Activated naive CD4-positive, alpha-beta T cell treated with anti-CD3 and anti-CD28 coated beads, Interleukin-2, amount 50 U/mL, for 72 hours (primary cell): ENCODE data around the gene CNPY4. TPM values are rescaled to one million over a fixed set of nuclear protein-coding genes. Genes with fewer than 3 reads are reported as not detected.

Source experiments
- ATAC-seq, 2 donors: fragments of 150-1000 bp; cut with Tn5 transposase; 2 replicates each; pipeline ENCODE4 v1.10.0; 2021; ENCODE audit warnings: mild to moderate bottlenecking in 2 of 2, moderate library complexity in 2 of 2
- DNase-seq, 2 donors: peaks; one replicate each; pipeline ENCODE4 v3.0.0; 2021 to 2022; ENCODE audit warnings: low spot score in 2 of 2
- H3K27ac Mint-ChIP-seq, 2 donors: one replicate each; pipeline ENCODE4 v1.8.0; 2022; ENCODE audit warnings: mild to moderate bottlenecking in 2 of 2, mixed read lengths in 2 of 2
- H3K36me3 Mint-ChIP-seq, 2 donors: one replicate each; pipeline ENCODE4 v1.8.0; 2022; ENCODE audit warnings: mixed read lengths in 2 of 2
- H3K9me3 Mint-ChIP-seq, 2 donors: one replicate each; pipeline ENCODE4 v1.8.0; 2022; ENCODE audit warnings: mixed read lengths in 2 of 2
- total RNA-seq, 2 donors: library from RNA; stranded (reverse); gene quantifications; one replicate each; pipeline ENCODE4 v1.2.3, GENCODE V29; 2022

The CNPY4 gene
- total RNA-seq, 2 donors from 2014 or later, result 16.4 to 20.9 TPM

DNA sequence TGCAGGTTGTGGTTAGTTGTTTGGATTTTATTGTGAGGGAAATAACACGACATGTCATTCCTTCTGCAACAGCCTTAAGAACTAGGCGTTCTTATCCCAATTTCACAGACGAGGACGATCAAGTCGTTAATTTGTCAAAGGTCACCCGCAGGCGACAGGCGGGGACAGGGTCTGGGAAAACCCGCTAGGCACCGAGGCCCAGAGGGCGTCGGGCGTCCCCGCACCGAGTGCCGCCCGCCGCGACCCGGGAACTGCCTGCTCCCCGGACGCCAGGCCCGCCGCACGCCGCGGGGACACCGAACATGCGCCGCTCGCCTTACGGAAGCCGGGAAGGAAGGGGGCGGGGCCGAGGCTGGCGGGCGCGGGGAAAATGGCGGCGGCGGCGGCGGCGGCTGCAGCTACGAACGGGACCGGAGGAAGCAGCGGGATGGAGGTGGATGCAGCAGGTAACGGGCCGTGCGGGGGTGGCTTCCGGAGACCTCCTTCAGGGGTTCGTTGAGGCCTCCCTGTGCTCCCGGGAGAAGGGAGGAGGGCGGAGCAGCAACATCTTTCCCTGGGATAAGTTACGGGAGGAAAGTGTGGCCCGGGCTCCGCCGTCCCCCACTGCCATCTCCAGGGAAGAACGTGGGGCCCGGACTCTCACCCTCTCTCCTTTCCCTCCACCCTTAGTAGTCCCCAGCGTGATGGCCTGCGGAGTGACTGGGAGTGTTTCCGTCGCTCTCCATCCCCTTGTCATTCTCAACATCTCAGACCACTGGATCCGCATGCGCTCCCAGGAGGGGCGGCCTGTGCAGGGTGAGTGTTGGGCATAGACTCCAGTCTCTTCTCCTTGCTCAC lies 30.6 kb upstream of the CNPY4 start, which contains the start of gene COPS6:
COPS6 (plus strand) TSS at position 349 of the 837 bp plus-strand sequence; CDS start at position 371, 22 bp downstream.
- peak; percentile 67 to 68 for ATAC-seq
- peak; percentile 87 to 95 for DNase-seq
- Mint-ChIP-seq H3K9me3 (no peaks in the 10 kb centered on the region), H3K27ac (peak within 1 kb of the TSS; percentile 79 to 91), H3K36me3 (peaks cover 6 to 16% of the 10 kb centered on the region in 2 donors)

DNA sequence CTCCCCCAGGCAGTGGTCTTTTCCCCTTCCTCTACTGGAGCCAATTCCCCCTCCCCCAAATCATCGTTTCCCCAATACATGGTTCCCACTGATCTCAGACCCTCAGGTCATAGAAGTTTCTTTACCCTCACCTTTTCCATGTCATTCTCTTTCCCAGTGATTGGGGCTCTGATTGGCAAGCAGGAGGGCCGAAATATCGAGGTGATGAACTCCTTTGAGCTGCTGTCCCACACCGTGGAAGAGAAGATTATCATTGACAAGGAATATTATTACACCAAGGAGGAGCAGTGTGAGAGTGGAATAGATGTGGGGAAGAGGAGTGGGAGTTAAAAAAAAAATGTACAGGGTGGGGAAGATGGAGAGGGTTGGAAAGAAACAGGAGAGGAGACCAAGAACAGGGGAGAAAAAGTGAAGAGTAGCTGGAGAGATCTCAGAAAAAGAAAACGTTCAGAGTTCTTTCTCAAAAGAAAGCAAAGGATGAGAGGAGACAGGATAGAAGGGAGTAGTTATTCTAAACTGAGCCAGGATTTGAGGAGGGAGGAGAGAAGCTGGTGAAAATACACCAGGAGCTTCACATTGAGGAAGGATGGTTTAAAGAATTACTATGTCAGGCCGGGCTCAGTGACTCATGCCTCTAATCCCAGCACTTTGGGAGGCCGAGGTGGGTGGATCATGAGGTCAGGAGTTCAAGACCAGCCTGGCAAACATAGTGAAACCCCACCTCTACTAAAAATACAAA lies 29.8 kb upstream of the CNPY4 start:
- Mint-ChIP-seq H3K36me3 (peaks cover 10 to 18% of the 10 kb centered on the region in 2 donors), H3K27ac (peak overlapping the region; percentile 79 to 91), H3K9me3 (no peaks in the 10 kb centered on the region)
- DNase-seq, result no peak
- no peak for ATAC-seq

DNA sequence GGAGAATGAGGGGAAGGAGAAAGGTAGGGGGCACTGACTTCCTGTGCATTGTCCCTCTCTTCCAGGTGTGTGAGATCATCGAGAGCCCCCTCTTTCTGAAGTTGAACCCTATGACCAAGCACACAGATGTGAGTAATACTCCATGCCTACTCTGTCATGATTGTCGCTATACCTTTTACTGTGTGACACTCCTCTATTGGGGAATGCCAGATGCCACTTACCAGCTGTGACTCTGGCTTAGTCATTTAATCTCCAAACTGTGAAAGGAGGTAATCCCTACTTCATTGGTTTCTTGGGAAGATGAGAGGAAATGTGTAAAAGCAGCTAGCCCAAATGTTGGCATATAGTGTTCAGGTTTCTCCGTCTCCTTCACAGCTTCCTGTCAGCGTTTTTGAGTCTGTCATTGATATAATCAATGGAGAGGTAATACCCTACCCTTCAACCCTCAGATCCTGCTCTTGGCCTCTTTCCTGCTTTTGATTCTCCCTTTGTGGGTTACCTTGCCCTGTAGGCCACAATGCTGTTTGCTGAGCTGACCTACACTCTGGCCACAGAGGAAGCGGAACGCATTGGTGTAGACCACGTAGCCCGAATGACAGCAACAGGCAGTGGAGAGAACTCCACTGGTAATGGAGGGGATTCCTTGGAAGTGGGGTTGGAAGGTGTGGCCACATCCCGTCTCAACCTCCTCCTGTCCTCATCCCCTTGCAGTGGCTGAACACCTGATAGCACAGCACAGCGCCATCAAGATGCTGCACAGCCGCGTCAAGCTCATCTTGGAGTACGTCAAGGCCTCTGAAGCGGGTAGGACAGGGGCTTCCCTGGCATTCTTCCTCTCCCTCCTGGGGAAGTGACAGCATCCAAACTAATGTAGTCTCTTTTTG lies 28.7 kb upstream of the CNPY4 start:
- H3K36me3 Mint-ChIP-seq, result peaks cover 20 to 25% of the 10 kb centered on the region in 2 donors
- H3K9me3 Mint-ChIP-seq, result no peaks in the 10 kb centered on the region
- ATAC-seq (peak; percentile 22 to 49), DNase-seq (no peak)
- peak overlapping the region; percentile 67 to 86 for H3K27ac Mint-ChIP-seq

DNA sequence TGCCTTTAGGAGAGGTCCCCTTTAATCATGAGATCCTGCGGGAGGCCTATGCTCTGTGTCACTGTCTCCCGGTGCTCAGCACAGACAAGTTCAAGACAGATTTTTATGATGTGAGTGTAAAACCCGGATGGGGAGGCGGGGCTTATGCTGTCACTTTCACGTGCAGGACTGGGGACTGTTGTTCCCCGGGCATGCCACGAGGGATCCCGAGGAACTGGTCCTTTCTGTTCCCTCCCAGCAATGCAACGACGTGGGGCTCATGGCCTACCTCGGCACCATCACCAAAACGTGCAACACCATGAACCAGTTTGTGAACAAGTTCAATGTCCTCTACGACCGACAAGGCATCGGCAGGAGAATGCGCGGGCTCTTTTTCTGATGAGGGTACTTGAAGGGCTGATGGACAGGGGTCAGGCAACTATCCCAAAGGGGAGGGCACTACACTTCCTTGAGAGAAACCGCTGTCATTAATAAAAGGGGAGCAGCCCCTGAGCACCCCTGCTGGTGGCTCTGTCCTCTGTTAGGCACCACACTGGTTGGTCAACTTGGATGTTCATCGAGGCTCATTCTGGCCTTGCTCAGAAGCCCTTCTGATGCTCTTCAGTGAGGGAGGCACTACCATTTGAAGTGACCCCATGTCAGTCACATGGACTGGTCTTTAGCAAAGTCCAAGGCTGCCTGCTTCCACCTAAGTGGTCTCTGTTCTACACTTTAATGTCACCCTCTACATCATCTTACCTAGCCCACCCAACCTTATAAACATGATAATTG lies 27.8 kb upstream of the CNPY4 start:
- Mint-ChIP-seq H3K36me3 (peaks cover 23 to 29% of the 10 kb centered on the region in 2 donors), H3K9me3 (no peaks in the 10 kb centered on the region), H3K27ac (peak overlapping the region; percentile 67 to 85)
- ATAC-seq (peak in 1 of 2 donors; percentile 1), DNase-seq (no peak)

DNA sequence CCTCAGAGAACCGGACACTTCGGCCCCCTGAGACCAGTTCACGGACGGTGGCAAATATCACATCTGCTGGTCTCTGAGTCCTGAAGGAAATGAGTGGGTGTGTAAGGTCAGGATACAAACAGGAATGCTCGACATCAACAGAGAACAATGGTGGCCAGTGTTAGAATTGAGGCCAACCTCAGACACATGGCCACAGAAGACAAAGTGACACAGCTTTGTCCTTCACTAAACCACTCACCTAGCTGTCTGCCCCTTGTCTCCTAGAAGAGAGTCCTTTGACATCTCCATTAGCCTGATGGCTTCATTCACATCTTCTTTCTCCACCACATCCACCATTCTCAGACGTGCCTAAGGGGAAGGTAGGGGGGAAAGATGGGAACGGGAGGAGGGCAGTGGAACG lies 26.4 kb upstream of the CNPY4 start:
- Mint-ChIP-seq H3K27ac (peak overlapping the region in 1 of 2 donors; percentile 75), H3K36me3 (peaks cover 32 to 40% of the 10 kb centered on the region in 2 donors), H3K9me3 (no peaks in the 10 kb centered on the region)
- DNase-seq (no peak), ATAC-seq (no peak)

DNA sequence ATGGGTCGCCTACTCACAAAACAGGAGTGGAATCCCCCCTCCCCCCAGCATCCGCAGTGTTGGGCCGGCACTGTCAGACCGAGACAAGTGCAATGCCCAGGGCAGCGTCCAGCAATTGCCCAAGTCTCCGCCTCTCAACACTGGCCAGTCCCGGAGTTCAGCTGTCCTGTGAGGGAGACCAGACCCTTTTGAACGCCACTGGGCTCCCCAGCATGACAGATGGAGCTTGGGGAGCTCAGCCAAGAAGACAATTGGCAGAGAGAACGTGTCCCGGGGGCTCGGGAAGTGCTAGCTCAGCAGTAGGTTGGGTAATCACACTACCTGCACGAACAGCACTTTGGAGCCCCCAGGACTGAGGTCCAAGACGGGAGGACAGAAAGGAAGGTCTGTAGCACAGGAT lies 25.9 kb upstream of the CNPY4 start:
- peaks cover 36 to 44% of the 10 kb centered on the region in 2 donors for H3K36me3 Mint-ChIP-seq
- H3K9me3 Mint-ChIP-seq, result no peaks in the 10 kb centered on the region
- DNase-seq, result no peak
- no peak for ATAC-seq
- H3K27ac Mint-ChIP-seq, result peak overlapping the region; percentile 75 to 91

DNA sequence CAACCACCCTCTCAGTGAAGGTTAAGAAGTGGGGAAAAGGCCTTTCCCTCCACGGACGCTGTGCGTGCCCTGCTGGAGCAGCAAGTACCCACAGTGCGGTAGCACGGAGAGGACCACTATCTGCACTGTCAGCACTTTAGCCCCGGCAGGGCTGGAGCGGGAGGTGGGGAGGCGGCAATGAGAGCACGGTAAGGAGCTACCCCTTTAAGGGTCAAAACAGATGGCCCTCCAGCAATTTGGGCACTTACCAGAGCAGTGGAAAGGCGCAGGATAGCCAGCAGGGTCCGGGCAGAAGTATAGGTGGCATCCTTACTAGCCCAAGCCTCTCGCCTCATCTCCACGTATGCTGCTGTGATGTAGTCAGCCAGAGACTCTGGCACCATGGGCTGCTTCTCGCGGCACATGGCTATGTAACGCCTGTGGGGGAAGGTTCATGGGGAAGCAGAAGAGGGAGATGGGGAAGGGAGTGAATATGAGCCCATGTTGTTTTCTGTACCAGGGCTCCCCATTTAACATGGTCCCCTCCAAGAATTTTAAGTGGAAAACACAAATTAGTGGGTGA lies 25.4 kb upstream of the CNPY4 start:
- Mint-ChIP-seq H3K27ac (peak overlapping the region; percentile 75 to 91), H3K36me3 (peaks cover 41 to 49% of the 10 kb centered on the region in 2 donors), H3K9me3 (no peaks in the 10 kb centered on the region)
- ATAC-seq, result no peak
- DNase-seq, result no peak

DNA sequence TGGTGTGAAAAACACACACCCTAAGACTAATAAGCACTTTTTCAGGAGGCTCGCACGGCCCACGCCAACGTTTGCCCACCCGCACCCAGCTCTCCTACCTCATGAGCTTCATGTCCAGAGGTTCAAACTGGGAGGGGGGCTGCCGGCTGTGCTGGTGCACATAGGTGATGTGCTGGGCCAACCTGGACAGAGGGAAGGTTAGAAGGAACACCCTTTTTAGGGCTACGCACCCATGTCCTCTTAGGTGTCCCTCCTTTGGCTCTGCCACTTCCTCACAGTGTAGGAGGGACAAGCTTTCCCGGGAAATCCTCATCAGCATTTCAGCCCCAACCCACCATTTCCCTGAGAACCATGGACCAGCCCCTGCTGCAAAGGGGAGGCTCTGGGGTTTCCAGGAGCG lies 24.1 kb upstream of the CNPY4 start:
- ATAC-seq, result no peak
- no peak for DNase-seq
- Mint-ChIP-seq H3K9me3 (no peaks in the 10 kb centered on the region), H3K27ac (peak overlapping the region in 1 of 2 donors; percentile 52), H3K36me3 (peaks cover 53 to 54% of the 10 kb centered on the region in 2 donors)

DNA sequence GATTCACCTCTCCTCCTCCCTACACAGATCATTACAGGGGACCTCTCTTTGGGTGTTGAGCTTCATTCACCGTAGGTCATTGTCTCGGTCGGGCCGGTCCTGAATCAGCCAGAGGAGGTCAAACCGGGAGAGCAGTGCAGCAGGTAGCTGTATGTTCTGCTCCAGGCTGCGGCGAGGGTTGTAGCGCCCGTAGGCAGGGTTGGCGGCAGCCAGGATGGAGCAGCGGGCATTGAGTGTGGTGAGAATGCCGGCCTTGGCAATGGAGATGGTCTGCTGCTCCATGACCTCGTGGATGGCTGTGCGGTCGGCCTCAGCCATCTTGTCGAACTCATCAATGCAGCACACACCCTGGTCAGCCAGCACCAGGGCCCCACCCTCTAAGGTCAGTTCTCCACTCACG lies 23.7 kb upstream of the CNPY4 start:
- ATAC-seq, result no peak
- peak overlapping the region in 1 of 2 donors; percentile 52 for H3K27ac Mint-ChIP-seq
- no peak for DNase-seq
- peaks cover 57% of the 10 kb centered on the region in 2 donors for H3K36me3 Mint-ChIP-seq
- no peaks in the 10 kb centered on the region for H3K9me3 Mint-ChIP-seq

DNA sequence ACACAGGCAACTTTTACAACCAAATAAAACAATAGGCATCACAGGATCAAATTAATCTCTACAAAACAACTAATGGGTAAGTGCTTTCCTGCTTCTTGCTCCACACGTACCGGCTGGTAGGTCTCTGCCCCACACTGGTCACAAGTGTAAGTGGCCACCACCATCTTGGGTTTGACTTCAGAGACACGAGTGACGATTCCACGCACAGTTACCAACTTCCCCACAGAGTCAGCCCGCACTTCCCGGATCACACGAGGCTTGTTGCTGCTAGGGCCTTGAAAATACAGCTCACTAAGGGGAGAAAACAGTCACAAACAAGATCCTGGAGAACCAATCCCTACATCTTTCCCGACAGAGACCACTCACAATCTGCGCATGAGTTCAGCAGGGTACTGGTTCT lies 20.5 kb upstream of the CNPY4 start:
- H3K9me3 Mint-ChIP-seq, result no peaks in the 10 kb centered on the region
- H3K36me3 Mint-ChIP-seq, result peaks cover 49 to 50% of the 10 kb centered on the region in 2 donors
- ATAC-seq (no peak), DNase-seq (no peak)
- H3K27ac Mint-ChIP-seq, result peak overlapping the region; percentile 88 to 96

DNA sequence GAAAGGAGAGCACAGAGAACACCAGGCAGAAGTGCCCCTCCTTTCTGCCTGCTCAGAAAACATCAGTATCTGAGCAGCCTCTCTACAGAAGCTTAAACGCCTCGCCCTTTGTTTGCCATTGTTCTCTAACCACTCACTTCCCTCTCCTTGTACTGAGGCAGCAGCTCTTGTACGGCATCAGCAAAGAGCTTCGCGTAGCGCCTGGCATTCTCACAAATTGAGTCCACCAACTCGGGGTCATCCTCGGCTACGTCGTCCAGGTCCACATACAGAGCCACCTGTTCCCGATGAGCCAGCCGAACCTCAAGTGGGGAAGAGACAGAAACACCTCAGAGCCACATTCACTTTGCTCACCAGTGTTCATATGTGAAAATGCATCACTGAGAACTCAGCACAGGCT lies 20.0 kb upstream of the CNPY4 start:
- ATAC-seq (no peak), DNase-seq (no peak)
- Mint-ChIP-seq H3K36me3 (peaks cover 47 to 48% of the 10 kb centered on the region in 2 donors), H3K27ac (peak overlapping the region; percentile 88 to 96), H3K9me3 (no peaks in the 10 kb centered on the region)

DNA sequence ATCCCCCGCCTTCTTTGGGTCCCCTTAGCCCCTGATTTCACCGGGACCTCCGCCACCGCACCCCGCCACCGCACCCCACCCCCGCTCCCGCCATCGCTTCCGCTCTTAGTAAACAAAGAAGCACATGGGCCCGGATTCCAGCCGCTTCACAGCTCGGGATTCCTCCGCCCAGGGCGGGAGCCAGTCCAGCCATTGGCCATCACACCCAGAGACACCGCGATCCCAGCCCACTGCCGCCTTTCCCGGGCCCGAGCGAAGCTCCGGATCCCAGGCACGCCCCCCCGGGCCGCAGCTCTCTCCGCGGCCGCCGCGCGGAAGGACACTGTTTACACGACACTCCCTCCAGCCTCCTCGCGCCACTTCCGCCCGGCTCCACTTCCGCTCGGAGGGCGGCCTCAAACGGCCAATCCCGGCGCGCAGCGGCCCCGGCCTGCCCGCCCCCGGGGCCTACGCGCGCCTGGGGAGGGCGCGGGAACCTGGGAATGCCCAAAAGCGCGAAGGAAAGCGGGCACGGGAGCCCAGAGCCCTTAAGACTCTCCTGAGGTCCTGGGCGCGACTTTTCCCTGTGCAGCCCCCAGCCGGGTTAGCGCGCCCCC lies 18.9 kb upstream of the CNPY4 start:
- Mint-ChIP-seq H3K27ac (peak overlapping the region; percentile 88 to 96), H3K36me3 (peaks cover 39 to 43% of the 10 kb centered on the region in 2 donors), H3K9me3 (no peaks in the 10 kb centered on the region)
- DNase-seq, result peak; percentile 87 to 91
- ATAC-seq, result peak; percentile 80 to 81

DNA sequence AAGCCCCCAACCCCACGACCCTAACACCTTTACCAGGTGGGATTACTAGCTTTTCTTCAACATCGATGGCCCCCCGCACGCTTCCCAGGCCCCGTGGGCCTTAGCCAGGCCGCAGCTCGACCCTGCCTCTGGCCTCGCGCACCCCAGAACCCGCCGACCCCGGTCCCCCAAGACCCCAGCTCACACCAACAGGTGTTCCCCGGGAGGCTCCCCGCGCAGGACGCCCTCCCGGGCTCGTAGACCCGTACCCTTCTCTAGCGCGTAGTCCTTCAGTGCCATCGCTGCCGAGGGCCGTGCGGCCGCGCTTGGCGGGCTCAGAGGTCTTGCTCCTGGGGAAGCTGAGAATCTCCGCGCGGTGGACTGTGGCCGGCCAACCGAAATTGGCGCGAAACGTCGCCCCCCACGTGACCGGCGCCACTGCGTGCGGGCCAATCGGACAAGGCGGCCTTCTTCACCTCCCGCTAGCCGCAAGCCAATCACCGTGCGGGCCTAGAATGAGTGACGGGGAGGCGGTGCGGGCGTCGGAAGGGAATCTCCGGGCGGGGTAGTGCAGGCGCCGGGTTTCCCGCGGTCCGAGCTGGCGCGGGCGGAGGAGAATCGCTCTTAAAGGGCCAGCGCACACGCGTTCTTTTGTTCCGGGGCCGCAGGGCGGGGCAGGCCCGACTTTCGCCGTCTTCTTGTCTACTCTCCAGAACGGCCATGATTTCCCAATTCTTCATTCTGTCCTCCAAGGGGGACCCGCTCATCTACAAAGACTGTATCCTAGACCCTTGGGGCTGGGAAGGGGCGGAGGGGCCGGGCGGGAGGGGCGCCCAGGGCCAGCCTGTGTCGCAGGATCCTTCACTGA lies 18.2 kb upstream of the CNPY4 start, which contains the start of the genes AP4M1 and MCM7:
AP4M1 (plus strand) TSS at position 628 of the 847 bp plus-strand sequence; CDS start at position 700, 72 bp downstream.
MCM7 (minus strand) TSS at position 382 of the 847 bp plus-strand sequence; CDS start at position 279, 103 bp downstream.
- H3K27ac Mint-ChIP-seq, result peak within 1 kb of the TSS; percentile 88 to 96
- H3K36me3 Mint-ChIP-seq, result peaks cover 34 to 37% of the 10 kb centered on the region in 2 donors
- H3K9me3 Mint-ChIP-seq, result no peaks in the 10 kb centered on the region
- DNase-seq (peak; percentile 97 to 98), ATAC-seq (peak; percentile 91 to 94)
